Fibroblast of lung (primary cell): ENCODE measurements around the gene PORCN. TPM values are rescaled to one million over a fixed set of nuclear protein-coding genes. Genes with fewer than 3 reads are reported as not detected.

Experiments
- DNase-seq, 2 donors: peaks; one replicate each; pipeline versions ENCODE4 v3.0.0 to v3.0.0-alpha.2; 2010; ENCODE audit warnings: low read depth in 2 of 2
- H2AFZ ChIP-seq: 2 replicates; pipeline ENCODE4 v1.5.1; 2012; ENCODE audit warnings: low read length, control low read depth, inconsistent platforms
- H3K27ac ChIP-seq: 2 replicates; pipeline ENCODE4 v1.5.1; 2011; ENCODE audit warnings: low read length, control low read depth; ENCODE audit not compliant: insufficient read depth
- H3K27me3 ChIP-seq: 2 replicates; pipeline ENCODE4 v1.5.1; 2011; ENCODE audit warnings: mild to moderate bottlenecking, low read length; ENCODE audit not compliant: control insufficient read depth, insufficient read depth
- H3K36me3 ChIP-seq: 2 replicates; pipeline ENCODE4 v1.5.1; 2011; ENCODE audit warnings: low read length; ENCODE audit not compliant: control insufficient read depth, insufficient read depth
- H3K4me1 ChIP-seq: 2 replicates; pipeline ENCODE4 v1.5.1; 2011; ENCODE audit warnings: low read length; ENCODE audit not compliant: control insufficient read depth, insufficient read depth; ENCODE audit errors: extremely low read depth
- H3K4me2 ChIP-seq: 2 replicates; pipeline ENCODE4 v1.5.1; 2011; ENCODE audit warnings: low read length, control low read depth; ENCODE audit not compliant: insufficient read depth; ENCODE audit errors: extremely low read depth
- H3K4me3 ChIP-seq, 4 experiments: fragments of 200-600 bp in 1 of 4; sonication (generic) in 1 of 4; replicated peaks in 1 of 4; 2 replicates each; pipeline ENCODE4 v1.5.1; 2011 to 2016; ENCODE audit warnings: low read length in 4 of 4, low read depth in 3 of 4, mild to moderate bottlenecking in 3 of 4, control low read depth in 2 of 4, inconsistent platforms in 1 of 4, mixed read lengths in 1 of 4; ENCODE audit not compliant: insufficient read depth in 1 of 4; ENCODE audit errors: control extremely low read depth in 1 of 4
- H3K79me2 ChIP-seq: 2 replicates; pipeline ENCODE4 v1.5.1; 2012; ENCODE audit warnings: mild to moderate bottlenecking, low read length, inconsistent platforms; ENCODE audit not compliant: control insufficient read depth, insufficient read depth
- H3K9ac ChIP-seq: 2 replicates; pipeline ENCODE4 v1.5.1; 2011; ENCODE audit warnings: mild to moderate bottlenecking, low read length, control low read depth; ENCODE audit not compliant: insufficient read depth
- H3K9me3 ChIP-seq: 2 replicates; pipeline ENCODE4 v1.5.1; 2012; ENCODE audit warnings: low read depth, low read length; ENCODE audit not compliant: control insufficient read depth, insufficient read depth
- H4K20me1 ChIP-seq: 2 replicates; pipeline ENCODE4 v1.5.1; 2011; ENCODE audit warnings: low read length; ENCODE audit not compliant: control insufficient read depth, insufficient read depth; ENCODE audit errors: extremely low read depth
- EZH2 ChIP-seq: IDR thresholded peaks from 2 replicates; pipeline ENCODE4 v1.5.1; 2012; ENCODE audit warnings: low read length, control low read depth, mild to moderate bottlenecking; ENCODE audit errors: missing control alignments
- polyA plus RNA-seq, 2 donors: library from polyadenylated mRNA; depleted of rRNA in 1 of 2; stranded (reverse) in 1 of 2; unstranded in 1 of 2; fragments of >200 nt; gene quantifications; 2 replicates each; pipeline ENCODE4 v1.2.1, GENCODE V29; 2011 to 2012; ENCODE audit warnings: missing spikeins in 1 of 2
- total RNA-seq: library from RNA; depleted of rRNA; stranded (reverse); fragments of >200 nt; gene quantifications from 2 replicates; pipeline ENCODE4 v1.2.1, GENCODE V29; 2014
- TF ChIP-seq, protein P1 (sequence below), 2 donors: IDR thresholded peaks in 1 of 2; conservative IDR thresholded peaks in 1 of 2; 1 replicate in 1 of 2; 2 replicates in 1 of 2; pipeline ENCODE4 v1.5.1; 2011 to 2012; ENCODE audit warnings: low read length in 2 of 2, control low read depth in 1 of 2, inconsistent platforms in 1 of 2, low read depth in 1 of 2, mild to moderate bottlenecking in 1 of 2

PORCN gene
- total and polyA plus RNA-seq, 2 donors (not counting 1 experiment from before 2014, with no cell fraction given) = 5.4 to 11.4 TPM

DNA sequence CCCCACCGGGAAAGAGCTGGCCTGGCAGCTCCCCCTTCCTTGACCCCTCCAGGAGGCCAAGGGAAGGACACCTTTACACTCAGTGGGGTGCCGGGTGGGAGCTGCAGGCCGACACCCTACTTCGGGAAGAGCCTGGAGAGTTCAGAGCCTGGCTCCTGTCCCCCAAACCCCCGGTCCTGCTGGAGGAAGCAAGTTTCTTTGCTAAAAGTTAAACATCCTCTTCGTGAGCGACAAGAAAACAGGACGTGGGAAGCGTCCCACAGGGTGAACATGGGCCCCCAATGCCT lies 35.1 kb upstream of the PORCN start:
- no peaks in the 10 kb centered on the region for H3K27me3 ChIP-seq
- no peaks in the 10 kb centered on the region for H3K36me3 ChIP-seq
- no peak overlapping the region for H3K4me2 ChIP-seq
- H3K4me1 ChIP-seq = peaks cover 3% of the 10 kb centered on the region
- TF ChIP-seq, protein P1, sequence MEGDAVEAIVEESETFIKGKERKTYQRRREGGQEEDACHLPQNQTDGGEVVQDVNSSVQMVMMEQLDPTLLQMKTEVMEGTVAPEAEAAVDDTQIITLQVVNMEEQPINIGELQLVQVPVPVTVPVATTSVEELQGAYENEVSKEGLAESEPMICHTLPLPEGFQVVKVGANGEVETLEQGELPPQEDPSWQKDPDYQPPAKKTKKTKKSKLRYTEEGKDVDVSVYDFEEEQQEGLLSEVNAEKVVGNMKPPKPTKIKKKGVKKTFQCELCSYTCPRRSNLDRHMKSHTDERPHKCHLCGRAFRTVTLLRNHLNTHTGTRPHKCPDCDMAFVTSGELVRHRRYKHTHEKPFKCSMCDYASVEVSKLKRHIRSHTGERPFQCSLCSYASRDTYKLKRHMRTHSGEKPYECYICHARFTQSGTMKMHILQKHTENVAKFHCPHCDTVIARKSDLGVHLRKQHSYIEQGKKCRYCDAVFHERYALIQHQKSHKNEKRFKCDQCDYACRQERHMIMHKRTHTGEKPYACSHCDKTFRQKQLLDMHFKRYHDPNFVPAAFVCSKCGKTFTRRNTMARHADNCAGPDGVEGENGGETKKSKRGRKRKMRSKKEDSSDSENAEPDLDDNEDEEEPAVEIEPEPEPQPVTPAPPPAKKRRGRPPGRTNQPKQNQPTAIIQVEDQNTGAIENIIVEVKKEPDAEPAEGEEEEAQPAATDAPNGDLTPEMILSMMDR (conservative IDR thresholded peaks at IDR 0.05 in 1 of 2, IDR thresholded peaks at IDR 0.05 in 1 of 2; ENCODE audit: low read depth in 1 of 2, low read length in 2 of 2) = no peak
- TF ChIP-seq EZH2 = no peak
- no peak overlapping the region for H3K9ac ChIP-seq
- no peak overlapping the region for H3K4me3 ChIP-seq
- H3K27ac ChIP-seq = no peak overlapping the region
- H4K20me1 ChIP-seq = no peaks in the 10 kb centered on the region
- H2AFZ ChIP-seq = no peak overlapping the region
- H3K79me2 ChIP-seq = peaks cover 24% of the 10 kb centered on the region
- H3K9me3 ChIP-seq = no peaks in the 10 kb centered on the region
- DNase-seq = no peak

DNA sequence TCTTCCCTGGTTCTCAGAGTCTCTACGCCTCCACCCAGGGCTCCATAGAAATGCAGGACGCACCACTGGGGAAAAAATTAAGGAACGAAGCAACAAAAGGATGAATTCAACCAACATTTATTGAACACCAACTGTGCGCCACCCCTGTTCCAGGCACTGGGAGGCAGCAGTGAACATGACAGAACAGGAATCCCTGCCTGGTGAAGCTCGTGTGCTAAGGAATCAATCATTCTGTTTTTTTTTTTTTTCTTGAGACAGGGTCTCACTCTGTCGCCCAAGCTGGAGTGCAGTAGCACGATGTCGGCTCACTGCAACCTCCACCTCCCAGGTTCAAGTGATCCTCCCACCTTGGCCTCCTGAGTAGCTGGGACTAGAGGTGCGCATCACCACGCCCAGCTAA lies 34.7 kb upstream of the PORCN start:
- H3K4me2 ChIP-seq = no peak overlapping the region
- H2AFZ ChIP-seq = no peak overlapping the region
- TF ChIP-seq, protein P1 (conservative IDR thresholded peaks at IDR 0.05 in 1 of 2, IDR thresholded peaks at IDR 0.05 in 1 of 2; ENCODE audit: low read depth in 1 of 2, low read length in 2 of 2) = peak; percentile 10 to 45
- TF ChIP-seq EZH2 = no peak
- H3K9me3 ChIP-seq = no peaks in the 10 kb centered on the region
- no peak overlapping the region for H3K27ac ChIP-seq
- no peaks in the 10 kb centered on the region for H4K20me1 ChIP-seq
- no peaks in the 10 kb centered on the region for H3K36me3 ChIP-seq
- H3K4me3 ChIP-seq = no peak overlapping the region
- no peak overlapping the region for H3K9ac ChIP-seq
- H3K27me3 ChIP-seq = no peaks in the 10 kb centered on the region
- peak in 1 of 2 donors; percentile 21 for DNase-seq
- H3K79me2 ChIP-seq = peaks cover 24% of the 10 kb centered on the region
- peaks cover 3% of the 10 kb centered on the region for H3K4me1 ChIP-seq

DNA sequence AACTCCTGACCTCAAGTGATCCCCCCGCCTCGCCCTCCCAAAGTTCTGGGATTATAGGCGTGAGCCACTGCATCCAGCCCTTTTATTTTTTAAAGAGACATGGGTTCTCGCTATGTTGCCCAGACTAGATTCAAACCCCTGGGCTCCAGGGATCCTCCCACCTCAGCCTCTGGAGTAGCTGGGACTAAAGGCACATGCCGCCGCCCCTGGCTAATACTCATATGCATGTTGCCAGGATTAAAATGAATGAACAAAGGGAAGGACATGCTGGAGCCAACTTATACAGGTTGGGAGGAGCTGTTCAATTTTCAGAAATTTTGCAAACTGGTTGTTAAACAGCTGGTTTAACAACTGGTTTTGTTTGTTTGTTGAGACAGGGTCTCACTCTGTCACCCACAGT lies 34.2 kb upstream of the PORCN start:
- Histone ChIP-seq H3K9ac (no peak overlapping the region), H2AFZ (no peak overlapping the region), H3K4me2 (peak overlapping the region; percentile 13), H3K27me3 (no peaks in the 10 kb centered on the region), H3K79me2 (peaks cover 24% of the 10 kb centered on the region), H4K20me1 (no peaks in the 10 kb centered on the region), H3K4me1 (peaks cover 3% of the 10 kb centered on the region), H3K4me3 (no peak overlapping the region), H3K9me3 (no peaks in the 10 kb centered on the region), H3K36me3 (no peaks in the 10 kb centered on the region), H3K27ac (no peak overlapping the region)
- no peak for DNase-seq
- TF ChIP-seq, protein P1 (conservative IDR thresholded peaks at IDR 0.05 in 1 of 2, IDR thresholded peaks at IDR 0.05 in 1 of 2; ENCODE audit: low read depth in 1 of 2, low read length in 2 of 2) = no peak
- no peak for TF ChIP-seq EZH2
